A673 (cell line): ENCODE data around the gene RPL19. TPM values are rescaled to one million over a fixed set of nuclear protein-coding genes. Genes with fewer than 3 reads are reported as not detected.

Source experiments
- BruUV-seq: library from RNA; stranded (reverse); fragments of 400-500 nt; replicated peaks from 2 replicates; lab custom pipeline; 2021; lab: Mats Ljungman, UMichigan
- CTCF ChIA-PET: fragments of 300-600 bp; sonication (Branson Sonifier 250); formaldehyde crosslinking; loops from one replicate; lab custom pipeline; 2022; ENCODE audit warnings: antibody characterized with exemption; lab: Charles Lee
- POLR2A ChIA-PET: fragments of 300-600 bp; sonication (Branson Sonifier 250); formaldehyde crosslinking; loops from one replicate; lab custom pipeline; 2022; ENCODE audit warnings: antibody characterized with exemption; ENCODE audit not compliant: low non-redundant PET; lab: Charles Lee
- DNase-seq: peaks from one replicate; pipeline ENCODE4 v3.0.0-alpha.2; 2015; ENCODE audit warnings: low spot score
- H3K27ac ChIP-seq: fragments of 200-600 bp; sonication (generic); 2 replicates; pipeline ENCODE4 v1.5.1; 2016; ENCODE audit warnings: mixed run types, low read depth, mild to moderate bottlenecking, mixed read lengths, antibody characterized with exemption, low read length; ENCODE audit not compliant: poor library complexity, severe bottlenecking
- H3K27me3 ChIP-seq: fragments of 200-600 bp; sonication (generic); replicated peaks from 2 replicates; pipeline ENCODE4 v1.6.1; 2017; ENCODE audit warnings: mixed run types, low read depth, mild to moderate bottlenecking, mixed read lengths, antibody characterized with exemption, low read length; ENCODE audit not compliant: insufficient read depth, poor library complexity
- H3K36me3 ChIP-seq: fragments of 200-600 bp; sonication (generic); 2 replicates; pipeline ENCODE4 v1.6.1; 2016; ENCODE audit warnings: mixed run types, mild to moderate bottlenecking, mixed read lengths, antibody characterized with exemption, low read length; ENCODE audit not compliant: insufficient read depth, poor library complexity, severe bottlenecking
- H3K4me1 ChIP-seq: fragments of 200-600 bp; sonication (generic); 2 replicates; pipeline ENCODE4 v1.6.1; 2017; ENCODE audit warnings: mixed run types, mild to moderate bottlenecking, mixed read lengths, antibody characterized with exemption, low read length; ENCODE audit not compliant: insufficient read depth, poor library complexity, severe bottlenecking
- H3K4me3 ChIP-seq: fragments of 200-600 bp; sonication (generic); 2 replicates; pipeline ENCODE4 v1.5.1; 2016; ENCODE audit warnings: low read depth, mixed run types, mild to moderate bottlenecking, mixed read lengths, low read length; ENCODE audit not compliant: poor library complexity, severe bottlenecking
- H3K9me3 ChIP-seq: fragments of 200-600 bp; sonication (generic); 2 replicates; pipeline ENCODE4 v1.6.1; 2016; ENCODE audit warnings: mixed run types, low read depth, mild to moderate bottlenecking, mixed read lengths, antibody characterized with exemption, low read length; ENCODE audit not compliant: poor library complexity, severe bottlenecking
- CTCF ChIP-seq: fragments of 300-800, 200-600 bp; sonication (generic); conservative IDR thresholded peaks from 2 replicates; pipeline ENCODE4 v1.5.1; 2017; ENCODE audit warnings: low read depth, mild to moderate bottlenecking, antibody characterized with exemption, low read length, moderate library complexity, mixed read lengths
- EZH2 ChIP-seq: fragments of 200-600 bp; sonication (generic); IDR thresholded peaks from 2 replicates; pipeline ENCODE4 v1.6.1; 2017; ENCODE audit warnings: borderline replicate concordance, low read depth, mild to moderate bottlenecking, mixed read lengths, antibody characterized with exemption, low read length; ENCODE audit not compliant: poor library complexity, severe bottlenecking
- intact Hi-C: fragments of 100-400 bp; cut with micrococcal nuclease; formaldehyde crosslinking; loops from one replicate; pipeline ENCODE4 v1.10.0; 2022; ENCODE audit not compliant: unreplicated experiment
- total RNA-seq: library from RNA; stranded (reverse); gene quantifications from 2 replicates; pipeline ENCODE4 v1.2.3, GENCODE V29; 2021

RPL19 gene
- total RNA-seq, 1 experiment from 2014 or later: 950 TPM

- no peak for DNase-seq
- ChIA-PET CTCF (interaction anchor here (0.6 kb wide), 1 partner anchor 9 kb away, joined by 4 read pairs; no protein-coding TSS in a partner anchor), POLR2A (no interaction called here)
- BruUV-seq: no TSS peak
- Histone ChIP-seq H3K27me3 (no peaks in the 10 kb centered on the region), H3K4me1 (peaks cover 10% of the 10 kb centered on the region), H3K4me3 (no peak overlapping the region), H3K9me3 (no peaks in the 10 kb centered on the region), H3K36me3 (no peaks in the 10 kb centered on the region), H3K27ac (no peak overlapping the region)
- intact Hi-C loops: loop anchor here (5.0 kb wide), 3 partner anchors 42 to 257 kb away; partner anchors contain the start of genes CACNB1 and PLXDC1
- TF ChIP-seq CTCF (peak; percentile 62), EZH2 (no peak)
Measured at GRCh38 chr17:39239640-39240314, 39.7 kb downstream of the RPL19 start.

- H3K27me3 ChIP-seq: no peaks in the 10 kb centered on the region
- no peak overlapping the region for H3K4me3 ChIP-seq
- no peaks in the 10 kb centered on the region for H3K9me3 ChIP-seq
- no peaks in the 10 kb centered on the region for H3K36me3 ChIP-seq
- peaks cover 10% of the 10 kb centered on the region for H3K4me1 ChIP-seq
- BruUV-seq: no TSS peak
- no peak overlapping the region for H3K27ac ChIP-seq
- CTCF ChIA-PET: no interaction called here
- TF ChIP-seq CTCF (no peak), EZH2 (no peak)
- intact Hi-C loops: loop anchor here (5.0 kb wide), 2 partner anchors 88 to 258 kb away; partner anchors contain the start of gene PLXDC1
- POLR2A ChIA-PET: no interaction called here
- no peak for DNase-seq
Measured at GRCh38 chr17:39240631-39241030, 40.5 kb downstream of the RPL19 start.

- no peak for TF ChIP-seq CTCF
- TF ChIP-seq EZH2: no peak
- ChIA-PET POLR2A (interaction anchor here (0.6 kb wide), 1 partner anchor 261 kb away, joined by 4 read pairs; no protein-coding TSS in a partner anchor), CTCF (interaction anchor here (0.6 to 1.9 kb wide), 3 partner anchors 48 to 151 kb away, joined by 3 to 10 read pairs (median 4); no protein-coding TSS in a partner anchor)
- H3K27ac ChIP-seq: no peak overlapping the region
- H3K4me3 ChIP-seq: no peak overlapping the region
- DNase-seq: no peak
- intact Hi-C loops: loop anchor here (5.0 kb wide), 2 partner anchors 91 to 261 kb away; partner anchors contain the start of gene PLXDC1
- no peaks in the 10 kb centered on the region for H3K27me3 ChIP-seq
- no peaks in the 10 kb centered on the region for H3K36me3 ChIP-seq
- peaks cover 10% of the 10 kb centered on the region for H3K4me1 ChIP-seq
- H3K9me3 ChIP-seq: no peaks in the 10 kb centered on the region
- no TSS peak for BruUV-seq
Measured at GRCh38 chr17:39243155-39243554, 43.1 kb downstream of the RPL19 start.
